Activated T-helper 17 cell treated with anti-CD3 and anti-CD28 coated beads, Interleukin-2, amount 50 U/mL, for 72 hours (primary cell): Measurements from ENCODE around the gene NCK2. TPM values are rescaled to one million over a fixed set of nuclear protein-coding genes. Genes with fewer than 3 reads are reported as not detected.

Experiments
- ATAC-seq: fragments of 150-1000 bp; cut with Tn5 transposase; replicated peaks from 2 replicates; pipeline ENCODE4 v1.10.0; 2021; ENCODE audit warnings: mild to moderate bottlenecking, moderate library complexity
- H3K27ac Mint-ChIP-seq: one replicate; pipeline ENCODE4 v1.8.0; 2022; ENCODE audit warnings: mixed read lengths
- H3K27me3 Mint-ChIP-seq: one replicate; pipeline ENCODE4 v1.8.0; 2022; ENCODE audit warnings: mixed read lengths
- H3K36me3 Mint-ChIP-seq: one replicate; pipeline ENCODE4 v1.8.0; 2022; ENCODE audit warnings: low read depth, mild to moderate bottlenecking, mixed read lengths
- H3K4me1 Mint-ChIP-seq: one replicate; pipeline ENCODE4 v1.8.0; 2022; ENCODE audit warnings: mixed read lengths
- H3K4me3 Mint-ChIP-seq: one replicate; pipeline ENCODE4 v1.8.0; 2022; ENCODE audit warnings: mild to moderate bottlenecking, mixed read lengths
- H3K9me3 Mint-ChIP-seq: one replicate; pipeline ENCODE4 v1.8.0; 2022; ENCODE audit warnings: mixed read lengths
- total RNA-seq, 2 donors: library from RNA; stranded (reverse); gene quantifications; one replicate each; pipeline ENCODE4 v1.2.3, GENCODE V29; 2022

NCK2 gene
- total RNA-seq, 2 donors from 2014 or later: 75.4 to 85.4 TPM

DNA sequence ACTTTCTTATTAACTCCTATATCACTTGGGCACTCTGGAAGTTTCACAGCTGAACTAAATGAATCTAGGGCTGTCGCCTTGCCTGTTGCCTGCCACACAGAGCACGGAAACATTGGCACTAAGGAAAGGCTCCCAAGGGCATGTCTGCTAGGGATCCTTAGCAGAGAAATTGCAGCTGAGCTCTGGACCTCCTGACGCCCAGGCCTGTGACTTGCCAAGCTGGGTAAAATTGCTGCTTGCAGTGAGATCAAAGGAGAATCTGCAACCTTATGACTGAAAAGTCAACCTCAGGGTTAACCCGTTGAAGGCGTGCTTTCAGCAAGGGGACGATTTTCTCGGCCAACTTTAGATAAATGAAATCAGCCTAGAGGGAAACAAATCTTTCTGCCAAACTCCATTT is 189.8 kb downstream of the NCK2 start:
- ATAC-seq: peak; percentile 85
- no peaks in the 10 kb centered on the region for H3K9me3 Mint-ChIP-seq
- H3K27ac Mint-ChIP-seq: no peak overlapping the region
- H3K27me3 Mint-ChIP-seq: no peaks in the 10 kb centered on the region
- H3K36me3 Mint-ChIP-seq: no peaks in the 10 kb centered on the region
- H3K4me3 Mint-ChIP-seq: no peak overlapping the region
- peaks cover 2% of the 10 kb centered on the region for H3K4me1 Mint-ChIP-seq

DNA sequence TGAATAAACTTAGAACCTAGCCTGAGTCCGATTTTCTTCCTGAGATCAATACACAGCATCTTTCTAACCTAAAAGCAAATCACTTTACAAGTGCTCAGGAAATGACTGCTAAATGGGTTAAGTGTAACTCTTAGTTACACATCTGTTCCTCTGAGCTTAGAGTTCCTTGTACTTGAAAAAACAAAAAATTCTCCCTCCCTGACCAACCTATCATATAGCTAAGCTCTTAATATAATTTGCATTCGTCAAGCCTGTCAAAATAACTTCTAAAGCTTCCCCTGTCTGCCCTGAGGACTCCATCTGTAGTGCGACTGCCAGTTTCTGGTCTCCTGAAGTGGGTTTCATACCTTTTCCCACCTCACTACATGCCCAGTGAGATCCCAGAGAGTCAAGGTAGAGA is 190.4 kb downstream of the NCK2 start:
- no peaks in the 10 kb centered on the region for H3K36me3 Mint-ChIP-seq
- no peaks in the 10 kb centered on the region for H3K4me1 Mint-ChIP-seq
- H3K4me3 Mint-ChIP-seq: no peak overlapping the region
- H3K27me3 Mint-ChIP-seq: no peaks in the 10 kb centered on the region
- peak; percentile 67 for ATAC-seq
- H3K27ac Mint-ChIP-seq: no peak overlapping the region
- no peaks in the 10 kb centered on the region for H3K9me3 Mint-ChIP-seq

- H3K27me3 Mint-ChIP-seq: no peaks in the 10 kb centered on the region
- H3K9me3 Mint-ChIP-seq: no peaks in the 10 kb centered on the region
- H3K4me1 Mint-ChIP-seq: no peaks in the 10 kb centered on the region
- ATAC-seq: no peak
- no peaks in the 10 kb centered on the region for H3K36me3 Mint-ChIP-seq
- no peak overlapping the region for H3K27ac Mint-ChIP-seq
- H3K4me3 Mint-ChIP-seq: no peak overlapping the region
Observed at GRCh38 chr2:105936954-105937353, 192.2 kb downstream of the NCK2 start.

DNA sequence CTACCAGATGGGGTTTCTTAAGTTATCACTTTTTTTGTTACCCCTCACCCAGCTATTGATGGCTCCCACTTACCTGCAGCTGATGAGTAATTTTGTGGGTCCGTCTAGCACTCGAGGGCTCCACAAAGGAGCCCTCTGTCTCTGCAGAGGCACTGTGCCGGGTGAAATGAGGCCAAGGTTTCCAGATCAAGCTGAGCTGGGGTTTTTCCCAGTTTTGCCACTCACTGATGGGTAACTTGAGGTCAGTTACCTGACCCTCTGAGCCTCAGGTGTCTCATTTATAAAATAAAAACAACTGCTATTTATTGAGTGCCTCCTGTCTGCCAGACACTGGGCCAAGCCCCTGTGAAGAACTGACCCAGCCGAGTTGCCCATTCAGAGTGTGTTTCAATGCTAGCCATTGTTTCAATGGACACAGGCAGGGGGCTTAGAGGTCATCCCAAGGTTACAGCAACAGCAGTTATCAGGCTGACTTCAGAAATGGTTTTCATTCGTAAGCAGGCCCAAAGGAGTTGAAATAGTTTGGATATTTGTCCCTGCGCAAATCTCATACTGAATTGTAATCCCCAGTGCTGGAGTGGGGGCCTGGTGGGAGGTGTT is 192.9 kb downstream of the NCK2 start:
- no peak for ATAC-seq
- Mint-ChIP-seq H3K9me3 (no peaks in the 10 kb centered on the region), H3K27ac (no peak overlapping the region), H3K27me3 (no peaks in the 10 kb centered on the region), H3K36me3 (no peaks in the 10 kb centered on the region), H3K4me1 (no peaks in the 10 kb centered on the region), H3K4me3 (no peak overlapping the region)
